HCT116 (cell line): ENCODE measurements around the gene VWC2. TPM values are rescaled to one million over a fixed set of nuclear protein-coding genes. Genes with fewer than 3 reads are reported as not detected.

ENCODE experiments used
- ATAC-seq: fragments of 200-7000 bp; cut with Tn5 transposase; 2 replicates; pipeline ENCODE4 v1.9.1; 2020; ENCODE audit warnings: mild to moderate bottlenecking, moderate library complexity
- BruUV-seq: library from RNA; stranded (reverse); fragments of 400-500 nt; replicated peaks from 2 replicates; lab custom pipeline; 2021; lab: Mats Ljungman, UMichigan
- CTCF ChIA-PET: fragments of 300-600 bp; sonication (Branson Sonifier 250); formaldehyde crosslinking; loops from one replicate; lab custom pipeline; 2021; ENCODE audit warnings: antibody characterized with exemption; lab: Charles Lee
- POLR2A ChIA-PET: fragments of 300-600, 350-600 bp; sonication (Branson Sonifier 250); formaldehyde crosslinking; loops from one replicate; lab custom pipeline; 2021; ENCODE audit warnings: antibody characterized with exemption; lab: Charles Lee
- RAD21 ChIA-PET, 2 experiments: fragments of 300-600 bp; sonication (Branson Sonifier 250); formaldehyde crosslinking; loops; one replicate each; lab custom pipeline; 2023; ENCODE audit warnings: low total read pairs in 2 of 2; ENCODE audit not compliant: uncharacterized antibody in 2 of 2, unreplicated experiment in 2 of 2, low non-redundant PET in 1 of 2; lab: Charles Lee
- DNase-seq: peaks from one replicate; pipeline ENCODE4 v3.0.0-alpha.2; 2010; ENCODE audit warnings: low read depth, low spot score
- H2AFZ ChIP-seq: fragments of 200-600 bp; shearing (Covaris generic), sonication (generic); 2 replicates; pipeline ENCODE4 v1.6.1; 2017; ENCODE audit warnings: low read depth, mixed run types, mixed read lengths, antibody characterized with exemption, low read length; ENCODE audit not compliant: poor library complexity, severe bottlenecking
- H3K27ac ChIP-seq: 2 replicates; pipeline ENCODE4 v1.5.1; 2012; ENCODE audit warnings: low read depth, low read length
- H3K27me3 ChIP-seq: fragments of 200-600 bp; sonication (generic); 2 replicates; pipeline ENCODE4 v1.6.1; 2016; ENCODE audit warnings: mixed run types, low read length, mixed read lengths; ENCODE audit not compliant: insufficient read depth
- H3K36me3 ChIP-seq, 2 experiments: fragments of 200-500 bp in 1 of 2; fragments of 200-600 bp in 1 of 2; sonication (Bioruptor generic) in 1 of 2; sonication (generic) in 1 of 2; 2 replicates each; pipeline versions ENCODE4 v1.5.1 to v1.6.1; 2014 to 2016; ENCODE audit warnings: low read length in 2 of 2, inconsistent platforms in 1 of 2, mixed read lengths in 1 of 2, mixed run types in 1 of 2; ENCODE audit not compliant: insufficient read depth in 2 of 2, control insufficient read depth in 1 of 2
- H3K4me1 ChIP-seq, 2 experiments: fragments of 200-600 bp in 1 of 2; sonication (generic) in 1 of 2; 2 replicates each; pipeline versions ENCODE4 v1.5.1 to v1.6.1; 2012 to 2017; ENCODE audit warnings: low read length in 2 of 2, inconsistent platforms in 1 of 2, mild to moderate bottlenecking in 1 of 2, mixed read lengths in 1 of 2, mixed run types in 1 of 2, moderate library complexity in 1 of 2; ENCODE audit not compliant: insufficient read depth in 2 of 2, control insufficient read depth in 1 of 2
- H3K4me2 ChIP-seq: fragments of 200-600 bp; sonication (generic); 2 replicates; pipeline ENCODE4 v1.6.1; 2017; ENCODE audit warnings: mixed run types, low read length, mixed read lengths
- H3K4me3 ChIP-seq, 2 experiments: fragments of 200-600 bp in 1 of 2; sonication (generic) in 1 of 2; replicated peaks in 1 of 2; 2 replicates each; pipeline ENCODE4 v1.5.1; 2011 to 2016; ENCODE audit warnings: low read length in 2 of 2, control low read depth in 1 of 2, low read depth in 1 of 2, mild to moderate bottlenecking in 1 of 2, mixed read lengths in 1 of 2, mixed run types in 1 of 2
- H3K79me2 ChIP-seq: fragments of 200-600 bp; sonication (generic); 2 replicates; pipeline ENCODE4 v1.6.1; 2017; ENCODE audit warnings: mild to moderate bottlenecking, mixed run types, low read length, moderate library complexity, mixed read lengths; ENCODE audit not compliant: insufficient read depth
- H3K9ac ChIP-seq: fragments of 200-600 bp; sonication (generic); 2 replicates; pipeline ENCODE4 v1.6.1; 2016; ENCODE audit warnings: low read length, mixed read lengths
- H3K9me2 ChIP-seq: fragments of 200-600 bp; sonication (generic), shearing (Covaris generic); 2 replicates; pipeline ENCODE4 v1.6.1; 2017; ENCODE audit warnings: mixed run types, mild to moderate bottlenecking, moderate library complexity; ENCODE audit not compliant: insufficient read depth
- H3K9me3 ChIP-seq, 2 experiments: fragments of 200-500 bp in 1 of 2; fragments of 200-600 bp in 1 of 2; sonication (Bioruptor generic) in 1 of 2; sonication (generic) in 1 of 2; 2 replicates each; pipeline ENCODE4 v1.6.1; 2014 to 2017; ENCODE audit warnings: low read length in 2 of 2, mixed read lengths in 2 of 2, inconsistent platforms in 1 of 2, low read depth in 1 of 2, mild to moderate bottlenecking in 1 of 2, mixed run types in 1 of 2, moderate library complexity in 1 of 2; ENCODE audit not compliant: control insufficient read depth in 1 of 2, insufficient read depth in 1 of 2
- H4K20me1 ChIP-seq: fragments of 200-600 bp; sonication (generic), shearing (Covaris generic); 2 replicates; pipeline ENCODE4 v1.6.1; 2017; ENCODE audit warnings: mixed run types, mild to moderate bottlenecking, moderate library complexity; ENCODE audit not compliant: insufficient read depth
- ELF1 ChIP-seq: IDR thresholded peaks from 2 replicates; pipeline ENCODE4 v1.6.1; 2012; ENCODE audit warnings: low read depth, borderline replicate concordance
- EZH2phosphoT487 ChIP-seq: fragments of 200-600 bp; IDR thresholded peaks from 2 replicates; pipeline ENCODE4 v1.6.1; 2018; ENCODE audit warnings: antibody characterized with exemption, borderline replicate concordance
- JUND ChIP-seq: IDR thresholded peaks from 2 replicates; pipeline ENCODE4 v1.6.1; 2012
- POLR2AphosphoS5 ChIP-seq: IDR thresholded peaks from 2 replicates; pipeline ENCODE4 v1.6.1; 2011; ENCODE audit warnings: mild to moderate bottlenecking, low read depth, low read length, moderate library complexity
- RAD21 ChIP-seq: IDR thresholded peaks from 2 replicates; pipeline ENCODE4 v1.6.1; 2012; ENCODE audit warnings: low read depth, mild to moderate bottlenecking
- SIN3A ChIP-seq: IDR thresholded peaks from 2 replicates; pipeline ENCODE4 v1.6.1; 2012; ENCODE audit warnings: low read depth
- SP1 ChIP-seq: IDR thresholded peaks from 2 replicates; pipeline ENCODE4 v1.6.1; 2012; ENCODE audit warnings: low read depth
- TCF7L2 ChIP-seq: IDR thresholded peaks from 2 replicates; pipeline ENCODE4 v1.7.0; 2011; ENCODE audit warnings: borderline replicate concordance, inconsistent platforms; ENCODE audit not compliant: insufficient read depth, insufficient read length; ENCODE audit errors: extremely low read depth
- YY1 ChIP-seq: IDR thresholded peaks from 2 replicates; pipeline ENCODE4 v1.6.1; 2011; ENCODE audit warnings: low read length, low read depth, moderate library complexity, mild to moderate bottlenecking; ENCODE audit not compliant: insufficient replicate concordance; ENCODE audit errors: extremely low read depth
- ZNF274 ChIP-seq: fragments of 200-500 bp; sonication (Bioruptor generic); IDR thresholded peaks from 2 replicates; pipeline ENCODE4 v1.6.1; 2014; ENCODE audit warnings: mild to moderate bottlenecking, low read depth, low read length, inconsistent platforms
- intact Hi-C: fragments of 100-400 bp; cut with micrococcal nuclease; formaldehyde crosslinking; loops from 2 replicates; pipeline ENCODE4 v1.10.0; 2022
- total RNA-seq: library from RNA; stranded (reverse); gene quantifications from one replicate; pipeline ENCODE4 v1.2.1, GENCODE V29; 2021; ENCODE audit not compliant: unreplicated experiment
- TF ChIP-seq, protein P1 (sequence below): IDR thresholded peaks from 2 replicates; pipeline ENCODE4 v1.6.1; 2012; ENCODE audit warnings: low read depth
- TF ChIP-seq, protein P2 (sequence below): IDR thresholded peaks from 2 replicates; pipeline ENCODE4 v1.6.1; 2011; ENCODE audit warnings: mild to moderate bottlenecking, low read length, moderate library complexity; ENCODE audit not compliant: insufficient replicate concordance; ENCODE audit errors: extremely low read depth
- TF ChIP-seq, protein P3 (sequence below), 3 experiments: fragments of 200-600 bp in 1 of 3; sonication (generic) in 1 of 3; IDR thresholded peaks in 2 of 3; conservative IDR thresholded peaks in 1 of 3; 2 replicates each; pipeline ENCODE4 v1.5.1; 2012 to 2017; ENCODE audit warnings: low read depth in 2 of 3, low read length in 2 of 3, antibody characterized with exemption in 1 of 3, borderline replicate concordance in 1 of 3, control low read depth in 1 of 3, mild to moderate bottlenecking in 1 of 3, mixed read lengths in 1 of 3, mixed run types in 1 of 3, moderate library complexity in 1 of 3; ENCODE audit not compliant: insufficient read depth in 1 of 3

VWC2 gene
- total RNA-seq, 1 experiment from 2014 or later, result not detected

DNA sequence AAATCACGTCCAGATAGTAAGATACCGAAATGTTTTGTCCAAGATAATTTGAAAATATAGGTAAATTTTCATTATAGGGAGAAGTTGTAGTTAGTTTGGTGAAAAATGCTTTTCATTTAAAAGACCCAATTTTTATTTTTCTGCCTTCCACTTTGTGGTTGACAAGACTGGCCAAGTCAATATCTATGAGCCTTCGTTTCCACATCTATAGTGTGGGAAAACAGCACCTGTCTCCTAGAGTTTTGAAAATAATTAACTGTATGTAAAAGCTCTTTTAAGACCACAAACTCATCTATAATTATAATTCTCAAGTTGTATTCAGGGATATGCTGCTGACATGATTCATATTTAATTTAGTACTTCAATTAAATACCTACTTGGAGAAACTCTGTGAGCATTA, 102.8 kb downstream of the VWC2 start (continued):
- TF ChIP-seq, protein P1, sequence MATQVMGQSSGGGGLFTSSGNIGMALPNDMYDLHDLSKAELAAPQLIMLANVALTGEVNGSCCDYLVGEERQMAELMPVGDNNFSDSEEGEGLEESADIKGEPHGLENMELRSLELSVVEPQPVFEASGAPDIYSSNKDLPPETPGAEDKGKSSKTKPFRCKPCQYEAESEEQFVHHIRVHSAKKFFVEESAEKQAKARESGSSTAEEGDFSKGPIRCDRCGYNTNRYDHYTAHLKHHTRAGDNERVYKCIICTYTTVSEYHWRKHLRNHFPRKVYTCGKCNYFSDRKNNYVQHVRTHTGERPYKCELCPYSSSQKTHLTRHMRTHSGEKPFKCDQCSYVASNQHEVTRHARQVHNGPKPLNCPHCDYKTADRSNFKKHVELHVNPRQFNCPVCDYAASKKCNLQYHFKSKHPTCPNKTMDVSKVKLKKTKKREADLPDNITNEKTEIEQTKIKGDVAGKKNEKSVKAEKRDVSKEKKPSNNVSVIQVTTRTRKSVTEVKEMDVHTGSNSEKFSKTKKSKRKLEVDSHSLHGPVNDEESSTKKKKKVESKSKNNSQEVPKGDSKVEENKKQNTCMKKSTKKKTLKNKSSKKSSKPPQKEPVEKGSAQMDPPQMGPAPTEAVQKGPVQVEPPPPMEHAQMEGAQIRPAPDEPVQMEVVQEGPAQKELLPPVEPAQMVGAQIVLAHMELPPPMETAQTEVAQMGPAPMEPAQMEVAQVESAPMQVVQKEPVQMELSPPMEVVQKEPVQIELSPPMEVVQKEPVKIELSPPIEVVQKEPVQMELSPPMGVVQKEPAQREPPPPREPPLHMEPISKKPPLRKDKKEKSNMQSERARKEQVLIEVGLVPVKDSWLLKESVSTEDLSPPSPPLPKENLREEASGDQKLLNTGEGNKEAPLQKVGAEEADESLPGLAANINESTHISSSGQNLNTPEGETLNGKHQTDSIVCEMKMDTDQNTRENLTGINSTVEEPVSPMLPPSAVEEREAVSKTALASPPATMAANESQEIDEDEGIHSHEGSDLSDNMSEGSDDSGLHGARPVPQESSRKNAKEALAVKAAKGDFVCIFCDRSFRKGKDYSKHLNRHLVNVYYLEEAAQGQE, result no peak
- TF ChIP-seq EZH2phosphoT487 (no peak), ELF1 (no peak), POLR2AphosphoS5 (no peak), TCF7L2 (no peak), YY1 (no peak), JUND (no peak), ZNF274 (no peak)
- TF ChIP-seq, protein P2, sequence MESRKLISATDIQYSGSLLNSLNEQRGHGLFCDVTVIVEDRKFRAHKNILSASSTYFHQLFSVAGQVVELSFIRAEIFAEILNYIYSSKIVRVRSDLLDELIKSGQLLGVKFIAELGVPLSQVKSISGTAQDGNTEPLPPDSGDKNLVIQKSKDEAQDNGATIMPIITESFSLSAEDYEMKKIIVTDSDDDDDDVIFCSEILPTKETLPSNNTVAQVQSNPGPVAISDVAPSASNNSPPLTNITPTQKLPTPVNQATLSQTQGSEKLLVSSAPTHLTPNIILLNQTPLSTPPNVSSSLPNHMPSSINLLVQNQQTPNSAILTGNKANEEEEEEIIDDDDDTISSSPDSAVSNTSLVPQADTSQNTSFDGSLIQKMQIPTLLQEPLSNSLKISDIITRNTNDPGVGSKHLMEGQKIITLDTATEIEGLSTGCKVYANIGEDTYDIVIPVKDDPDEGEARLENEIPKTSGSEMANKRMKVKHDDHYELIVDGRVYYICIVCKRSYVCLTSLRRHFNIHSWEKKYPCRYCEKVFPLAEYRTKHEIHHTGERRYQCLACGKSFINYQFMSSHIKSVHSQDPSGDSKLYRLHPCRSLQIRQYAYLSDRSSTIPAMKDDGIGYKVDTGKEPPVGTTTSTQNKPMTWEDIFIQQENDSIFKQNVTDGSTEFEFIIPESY, result no peak
- TF ChIP-seq, all 23 proteins: peak for 0

DNA sequence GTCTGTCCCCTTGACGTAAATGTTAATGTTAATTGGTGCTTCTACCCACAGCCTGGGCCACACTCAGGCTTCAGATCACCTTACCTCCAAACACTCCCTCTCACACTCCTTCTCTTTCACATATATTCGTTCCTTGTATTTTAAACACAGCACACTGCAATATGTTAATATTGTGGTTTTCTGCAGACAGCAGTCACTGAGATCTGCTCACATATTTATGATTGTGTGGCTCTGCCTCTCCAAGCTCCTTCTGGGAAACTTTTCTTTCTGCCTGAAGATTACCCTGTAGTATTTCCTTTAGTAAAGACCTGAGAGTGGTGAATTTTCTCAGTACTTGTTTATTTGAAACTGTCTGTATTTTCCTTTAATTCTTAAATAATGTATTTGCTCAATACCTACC, 104.7 kb downstream of the VWC2 start:
- BruUV-seq, result no TSS peak
- ATAC-seq (no peak), DNase-seq (no peak)
- H3K4me3 ChIP-seq, result no peak overlapping the region
- peaks cover 0 to 4% of the 10 kb centered on the region in 2 experiments; a peak in 1 of 4 replicates for H3K9me3 ChIP-seq
- no peaks in the 10 kb centered on the region for H3K36me3 ChIP-seq
- H3K9ac ChIP-seq, result no peak overlapping the region
- ChIA-PET POLR2A (no interaction called here), RAD21 (no interaction called here), CTCF (no interaction called here)
- intact Hi-C loops, result no loop called here
- H3K27ac ChIP-seq, result no peak overlapping the region
- no peak overlapping the region for H3K4me2 ChIP-seq
- H2AFZ ChIP-seq, result no peak overlapping the region
- no peaks in the 10 kb centered on the region for H3K9me2 ChIP-seq
- H4K20me1 ChIP-seq, result no peaks in the 10 kb centered on the region
- no peaks in the 10 kb centered on the region for H3K79me2 ChIP-seq
- H3K27me3 ChIP-seq, result no peaks in the 10 kb centered on the region
- no peaks in the 10 kb centered on the region for H3K4me1 ChIP-seq
- no peak for TF ChIP-seq RAD21
- TF ChIP-seq, protein P1, result no peak
- no peak for TF ChIP-seq TCF7L2
- TF ChIP-seq, protein P3, sequence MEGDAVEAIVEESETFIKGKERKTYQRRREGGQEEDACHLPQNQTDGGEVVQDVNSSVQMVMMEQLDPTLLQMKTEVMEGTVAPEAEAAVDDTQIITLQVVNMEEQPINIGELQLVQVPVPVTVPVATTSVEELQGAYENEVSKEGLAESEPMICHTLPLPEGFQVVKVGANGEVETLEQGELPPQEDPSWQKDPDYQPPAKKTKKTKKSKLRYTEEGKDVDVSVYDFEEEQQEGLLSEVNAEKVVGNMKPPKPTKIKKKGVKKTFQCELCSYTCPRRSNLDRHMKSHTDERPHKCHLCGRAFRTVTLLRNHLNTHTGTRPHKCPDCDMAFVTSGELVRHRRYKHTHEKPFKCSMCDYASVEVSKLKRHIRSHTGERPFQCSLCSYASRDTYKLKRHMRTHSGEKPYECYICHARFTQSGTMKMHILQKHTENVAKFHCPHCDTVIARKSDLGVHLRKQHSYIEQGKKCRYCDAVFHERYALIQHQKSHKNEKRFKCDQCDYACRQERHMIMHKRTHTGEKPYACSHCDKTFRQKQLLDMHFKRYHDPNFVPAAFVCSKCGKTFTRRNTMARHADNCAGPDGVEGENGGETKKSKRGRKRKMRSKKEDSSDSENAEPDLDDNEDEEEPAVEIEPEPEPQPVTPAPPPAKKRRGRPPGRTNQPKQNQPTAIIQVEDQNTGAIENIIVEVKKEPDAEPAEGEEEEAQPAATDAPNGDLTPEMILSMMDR (IDR thresholded peaks at IDR 0.05 in 2 of 3, conservative IDR thresholded peaks at IDR 0.05 in 1 of 3; ENCODE audit: borderline replicate concordance in 1 of 3, insufficient read depth in 1 of 3, low read depth in 2 of 3, low read length in 2 of 3), result no peak
- TF ChIP-seq ZNF274, result no peak
- no peak for TF ChIP-seq ELF1
- TF ChIP-seq SIN3A, result no peak
- TF ChIP-seq SP1, result no peak
